WTC11 (cell line): ENCODE results near the gene RNF224. TPM values are rescaled to one million over a fixed set of nuclear protein-coding genes. Genes with fewer than 3 reads are reported as not detected.
A peak's percentile ranks its signal among the peaks of the same experiment; 100 is the strongest.

Experiments used
- ATAC-seq: fragments of 200-7000 bp; cut with Tn5 transposase; 2 replicates; pipeline ENCODE4 v1.10.0; 2021; ENCODE audit warnings: mild to moderate bottlenecking, moderate library complexity
- CTCF ChIA-PET: fragments of 300-600 bp; sonication (Branson Sonifier 250); formaldehyde crosslinking; loops from one replicate; lab custom pipeline; 2021; ENCODE audit warnings: antibody characterized with exemption; lab: Charles Lee
- POLR2A ChIA-PET: fragments of 350-600 bp; sonication (Branson Sonifier 250); formaldehyde crosslinking; loops from one replicate; lab custom pipeline; 2021; ENCODE audit warnings: antibody characterized with exemption; lab: Charles Lee
- DNase-seq: peaks from one replicate; pipeline ENCODE4 v3.0.0; 2021; ENCODE audit warnings: low spot score
- H3K27ac Mint-ChIP-seq: 2 replicates; pipeline ENCODE4 v1.8.0; 2021; ENCODE audit warnings: mixed read lengths
- H3K27me3 Mint-ChIP-seq: 2 replicates; pipeline ENCODE4 v1.8.0; 2021; ENCODE audit warnings: low read depth, mild to moderate bottlenecking, moderate library complexity, mixed read lengths
- H3K36me3 Mint-ChIP-seq: 2 replicates; pipeline ENCODE4 v1.8.0; 2021; ENCODE audit warnings: mixed read lengths
- H3K4me1 Mint-ChIP-seq: 2 replicates; pipeline ENCODE4 v1.8.0; 2022; ENCODE audit warnings: mixed read lengths
- H3K4me3 Mint-ChIP-seq: 2 replicates; pipeline ENCODE4 v1.8.0; 2021; ENCODE audit warnings: mild to moderate bottlenecking, moderate library complexity, mixed read lengths
- H3K9me3 Mint-ChIP-seq: 2 replicates; pipeline ENCODE4 v1.8.0; 2021; ENCODE audit warnings: mixed read lengths
- AFF4 ChIP-seq: sonication (generic); formaldehyde crosslinking; IDR thresholded peaks from 2 replicates; pipeline ENCODE4 v1.8.1; 2023; ENCODE audit warnings: mild to moderate bottlenecking, missing genetic modification reagents, borderline replicate concordance
- ATF2 ChIP-seq: sonication (generic); formaldehyde crosslinking; IDR thresholded peaks from 2 replicates; pipeline ENCODE4 v1.8.1; 2022; ENCODE audit warnings: low read depth, missing genetic modification reagents, borderline replicate concordance
- E2F1 ChIP-seq: sonication (generic); formaldehyde crosslinking; IDR thresholded peaks from 2 replicates; pipeline ENCODE4 v1.8.0; 2022; ENCODE audit warnings: mild to moderate bottlenecking, missing genetic modification reagents
- E2F4 ChIP-seq: sonication (generic); formaldehyde crosslinking; IDR thresholded peaks from 2 replicates; pipeline ENCODE4 v1.8.1; 2022; ENCODE audit warnings: low read depth, mild to moderate bottlenecking, moderate library complexity, missing genetic modification reagents, borderline replicate concordance
- FOXJ3 ChIP-seq: sonication (generic); formaldehyde crosslinking; IDR thresholded peaks from 2 replicates; pipeline ENCODE4 v1.9.0; 2021; ENCODE audit warnings: missing genetic modification reagents, mild to moderate bottlenecking, borderline replicate concordance
- GABPB1 ChIP-seq: sonication (generic); formaldehyde crosslinking; IDR thresholded peaks from 2 replicates; pipeline ENCODE4 v1.8.1; 2023; ENCODE audit warnings: mild to moderate bottlenecking, missing genetic modification reagents
- MXD4 ChIP-seq: fragments of 250-450 bp; sonication (Bioruptor Pico); IDR thresholded peaks from 2 replicates; pipeline ENCODE4 v1.8.0; 2021; ENCODE audit warnings: mild to moderate bottlenecking, moderate library complexity, borderline replicate concordance
- NR1H2 ChIP-seq: sonication (generic); formaldehyde crosslinking; IDR thresholded peaks from 2 replicates; pipeline ENCODE4 v1.9.0; 2021; ENCODE audit warnings: mild to moderate bottlenecking, moderate library complexity, missing genetic modification reagents
- ZMAT4 ChIP-seq: fragments of 250-450 bp; sonication (Bioruptor Pico); IDR thresholded peaks from 2 replicates; pipeline ENCODE4 v1.9.0; 2021; ENCODE audit warnings: mild to moderate bottlenecking
- ZNF121 ChIP-seq: sonication (generic); formaldehyde crosslinking; IDR thresholded peaks from 2 replicates; pipeline ENCODE4 v1.8.0; 2023; ENCODE audit warnings: missing genetic modification reagents
- ZNF416 ChIP-seq: fragments of 250-450 bp; sonication (Bioruptor Pico); IDR thresholded peaks from 2 replicates; pipeline ENCODE4 v1.9.0; 2021; ENCODE audit warnings: mild to moderate bottlenecking, inconsistent platforms
- ZNF532 ChIP-seq: fragments of 250-450 bp; sonication (Bioruptor Pico); IDR thresholded peaks from 2 replicates; pipeline ENCODE4 v1.9.0; 2021; ENCODE audit warnings: mild to moderate bottlenecking, borderline replicate concordance
- ZNF671 ChIP-seq: fragments of 250-450 bp; sonication (Bioruptor Pico); IDR thresholded peaks from 2 replicates; pipeline ENCODE4 v1.8.0; 2021; ENCODE audit warnings: mild to moderate bottlenecking
- total RNA-seq: library from RNA; stranded (reverse); gene quantifications from 3 replicates; pipeline ENCODE4 v1.2.3, GENCODE V29; 2021
- TF ChIP-seq, protein P1 (sequence below): sonication (generic); formaldehyde crosslinking; IDR thresholded peaks from 2 replicates; pipeline ENCODE4 v1.8.1; 2023; ENCODE audit warnings: mild to moderate bottlenecking, missing genetic modification reagents, moderate library complexity

Gene RNF224
- total RNA-seq, 1 experiment from 2014 or later = 0.59 TPM

DNA sequence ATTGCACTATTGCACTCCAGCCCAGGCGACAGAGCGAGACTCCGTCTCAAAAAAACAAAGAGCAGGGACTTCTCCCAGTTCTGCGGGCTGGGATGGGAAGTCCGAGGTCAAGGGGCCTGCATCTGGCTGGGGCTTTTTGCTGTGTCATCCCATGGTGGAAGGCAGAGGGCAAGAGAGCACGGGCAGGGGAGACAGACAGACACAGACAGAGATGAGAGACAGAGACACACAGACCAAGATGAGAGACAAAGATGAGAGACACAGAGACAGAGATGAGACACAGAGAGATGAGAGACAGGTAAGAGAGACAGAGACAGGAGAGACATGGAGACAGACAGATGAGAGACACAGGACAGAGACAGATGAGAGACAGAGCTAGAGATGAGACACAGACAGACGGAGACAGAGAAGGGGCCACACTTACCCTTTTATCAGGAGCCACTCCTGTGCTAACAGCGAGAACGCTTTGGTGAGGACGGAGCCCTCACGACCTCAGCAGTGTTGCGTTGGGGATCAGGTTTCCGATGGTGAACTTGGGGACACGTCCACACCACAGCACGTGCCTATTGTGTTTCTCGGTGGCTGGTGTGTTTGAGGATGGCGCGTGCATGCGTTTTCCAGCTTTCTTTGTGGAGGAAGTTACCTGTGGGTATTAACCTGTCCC is 41.4 kb downstream of the RNF224 start:
- POLR2A ChIA-PET = no interaction called here
- peak overlapping the region; percentile 17; the same call in 1 of the 2 replicates for H3K27ac Mint-ChIP-seq
- H3K4me3 Mint-ChIP-seq = no peak overlapping the region
- H3K4me1 Mint-ChIP-seq = peaks cover 4% of the 10 kb centered on the region
- H3K36me3 Mint-ChIP-seq = peaks cover 20% of the 10 kb centered on the region
- DNase-seq = no peak
- TF ChIP-seq MXD4 = no peak
- TF ChIP-seq ZNF532 (CRISPR knock-in tag) = no peak
- ATAC-seq = no peak
- no peaks in the 10 kb centered on the region for H3K27me3 Mint-ChIP-seq
- no peaks in the 10 kb centered on the region for H3K9me3 Mint-ChIP-seq
- CTCF ChIA-PET = no interaction called here

- DNase-seq = no peak
- ChIA-PET POLR2A (no interaction called here), CTCF (no interaction called here)
- peaks cover 5% of the 10 kb centered on the region for H3K4me1 Mint-ChIP-seq
- H3K27ac Mint-ChIP-seq = no peak overlapping the region; the same call in 1 of the 2 replicates
- no peak for ATAC-seq
- TF ChIP-seq, protein P1, sequence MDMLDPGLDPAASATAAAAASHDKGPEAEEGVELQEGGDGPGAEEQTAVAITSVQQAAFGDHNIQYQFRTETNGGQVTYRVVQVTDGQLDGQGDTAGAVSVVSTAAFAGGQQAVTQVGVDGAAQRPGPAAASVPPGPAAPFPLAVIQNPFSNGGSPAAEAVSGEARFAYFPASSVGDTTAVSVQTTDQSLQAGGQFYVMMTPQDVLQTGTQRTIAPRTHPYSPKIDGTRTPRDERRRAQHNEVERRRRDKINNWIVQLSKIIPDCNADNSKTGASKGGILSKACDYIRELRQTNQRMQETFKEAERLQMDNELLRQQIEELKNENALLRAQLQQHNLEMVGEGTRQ (CRISPR knock-in tag) = no peak
- TF ChIP-seq GABPB1 (no peak), ATF2 (no peak), AFF4 (no peak), E2F1 (CRISPR knock-in tag) (no peak), ZNF671 (CRISPR knock-in tag) (no peak), E2F4 (no peak), ZNF416 (no peak), ZMAT4 (no peak), FOXJ3 (CRISPR knock-in tag) (no peak), NR1H2 (CRISPR knock-in tag) (no peak), ZNF121 (no peak)
- H3K4me3 Mint-ChIP-seq = no peak overlapping the region
- no peaks in the 10 kb centered on the region for H3K27me3 Mint-ChIP-seq
- H3K9me3 Mint-ChIP-seq = no peaks in the 10 kb centered on the region
- peaks cover 20% of the 10 kb centered on the region for H3K36me3 Mint-ChIP-seq
These were observed 42.0 kb downstream of the RNF224 start for GRCh38 chr9:137269231-137269772.
